GM18511 (cell line): Measurements from ENCODE around the gene ACKR3.

Experiments
- ATAC-seq: cut with Tn5 transposase; IDR thresholded peaks from one replicate; pipeline ENCODE4 v1.9.1; 2021; ENCODE audit warnings: mild to moderate bottlenecking, moderate library complexity; ENCODE audit not compliant: unreplicated experiment

The ACKR3 gene

GRCh38 chr2:236582968-236583367 is 13.3 kb downstream of the ACKR3 start:
- peak; percentile 67 for ATAC-seq

- ATAC-seq = no peak
Observed at GRCh38 chr2:236583621-236584203, 14.1 kb downstream of the ACKR3 start.

- ATAC-seq = no peak
Observed at GRCh38 chr2:236584521-236585384, 15.1 kb downstream of the ACKR3 start.

GRCh38 chr2:236585966-236586365 is 16.3 kb downstream of the ACKR3 start:
- no peak for ATAC-seq

GRCh38 chr2:236587861-236588815 is 18.5 kb downstream of the ACKR3 start:
- no peak for ATAC-seq

- ATAC-seq = no peak
Observed at GRCh38 chr2:236588932-236589592, 19.4 kb downstream of the ACKR3 start.

GRCh38 chr2:236590846-236591245 is 21.2 kb downstream of the ACKR3 start:
- ATAC-seq = no peak

- no peak for ATAC-seq
Observed at GRCh38 chr2:236592821-236593220, 23.2 kb downstream of the ACKR3 start.

GRCh38 chr2:236593531-236593930 is 23.9 kb downstream of the ACKR3 start:
- no peak for ATAC-seq

GRCh38 chr2:236593956-236594355 is 24.3 kb downstream of the ACKR3 start:
- ATAC-seq = no peak

- ATAC-seq = no peak
Observed at GRCh38 chr2:236597629-236598028, 28.0 kb downstream of the ACKR3 start.

GRCh38 chr2:236599059-236599458 is 29.4 kb downstream of the ACKR3 start:
- ATAC-seq = no peak

GRCh38 chr2:236600158-236600557 is 30.5 kb downstream of the ACKR3 start:
- ATAC-seq = no peak

- ATAC-seq = no peak
Observed at GRCh38 chr2:236600892-236601291, 31.3 kb downstream of the ACKR3 start.

- no peak for ATAC-seq
Observed at GRCh38 chr2:236601316-236602202, 31.9 kb downstream of the ACKR3 start.

- no peak for ATAC-seq
Observed at GRCh38 chr2:236602678-236603077, 33.1 kb downstream of the ACKR3 start.

- ATAC-seq = no peak
Observed at GRCh38 chr2:236603361-236604015, 33.9 kb downstream of the ACKR3 start.

GRCh38 chr2:236604575-236605344 is 35.1 kb downstream of the ACKR3 start:
- ATAC-seq = no peak

GRCh38 chr2:236605345-236605734 is 35.7 kb downstream of the ACKR3 start:
- ATAC-seq = no peak
